ENCODE data around the gene UBE2D2.
"Not testable (repeated sequence)": the region's sequence is repeated elsewhere in the genome, so short reads cannot be mapped to it uniquely, and the experiment has no call there.

Gene UBE2D2

GRCh38 chr5:139560752-139561654, at the start of gene UBE2D2:
UBE2D2 (plus strand) TSS chr5:139561339; CDS start chr5:139561792, 453 bp downstream.
- DNase-seq = peak; percentile 53

GRCh38 chr5:139512786-139513390, 48.3 kb upstream of the UBE2D2 start:
- no peak for DNase-seq

DNA sequence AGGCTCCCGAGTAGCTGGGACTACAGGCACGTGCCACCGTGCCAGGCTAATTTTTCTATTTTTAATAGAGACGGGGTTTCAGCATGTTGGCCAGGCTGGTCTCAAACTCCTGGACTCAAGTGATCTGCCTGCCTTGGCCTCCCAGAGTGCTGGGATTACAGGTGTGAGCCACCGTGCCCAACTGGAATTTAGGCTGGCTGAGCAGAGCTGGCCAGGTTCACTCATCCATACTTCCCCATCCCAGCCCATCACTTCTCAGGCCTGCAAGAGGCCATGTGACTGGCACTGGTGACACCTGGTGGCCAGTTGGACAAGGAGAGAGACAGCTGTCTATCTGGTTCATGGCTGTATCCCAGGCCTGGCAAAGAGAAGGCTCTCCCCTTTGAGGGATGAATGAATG, 47.7 kb upstream of the UBE2D2 start:
- peak; percentile 9 for DNase-seq

DNA sequence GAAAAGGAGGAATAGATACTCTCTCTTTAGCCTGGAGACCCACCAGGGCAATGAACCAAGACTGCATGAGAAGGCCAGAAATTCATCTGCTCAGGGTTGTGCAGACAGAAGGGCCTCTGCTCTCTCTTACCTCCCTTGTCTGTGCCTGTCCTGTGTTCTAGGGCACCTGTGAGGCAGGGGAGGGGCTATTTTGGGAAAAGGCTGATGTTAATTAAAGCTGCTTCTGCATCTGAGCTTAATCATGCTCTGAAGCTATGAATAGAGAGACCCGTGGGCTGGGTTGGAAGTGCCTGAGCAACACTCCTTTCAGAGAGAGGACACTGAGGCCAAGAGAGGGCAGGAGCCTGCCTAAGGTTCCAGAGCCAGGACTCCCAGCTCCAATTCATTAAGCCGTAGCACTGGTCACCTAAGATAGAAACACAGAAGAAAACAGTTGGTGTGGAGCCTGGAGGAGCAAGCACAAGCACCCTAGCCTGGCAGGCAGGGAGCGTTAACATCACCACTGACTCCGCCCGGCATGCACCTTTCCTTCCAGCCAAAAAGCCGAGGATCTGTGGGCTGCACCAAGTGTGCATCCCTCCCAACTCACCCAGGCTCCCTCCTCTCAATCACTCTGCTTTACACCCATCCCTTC, 47.2 kb upstream of the UBE2D2 start:
- no peak for DNase-seq

GRCh38 chr5:139514486-139514856, 46.7 kb upstream of the UBE2D2 start:
- DNase-seq = no peak

DNA sequence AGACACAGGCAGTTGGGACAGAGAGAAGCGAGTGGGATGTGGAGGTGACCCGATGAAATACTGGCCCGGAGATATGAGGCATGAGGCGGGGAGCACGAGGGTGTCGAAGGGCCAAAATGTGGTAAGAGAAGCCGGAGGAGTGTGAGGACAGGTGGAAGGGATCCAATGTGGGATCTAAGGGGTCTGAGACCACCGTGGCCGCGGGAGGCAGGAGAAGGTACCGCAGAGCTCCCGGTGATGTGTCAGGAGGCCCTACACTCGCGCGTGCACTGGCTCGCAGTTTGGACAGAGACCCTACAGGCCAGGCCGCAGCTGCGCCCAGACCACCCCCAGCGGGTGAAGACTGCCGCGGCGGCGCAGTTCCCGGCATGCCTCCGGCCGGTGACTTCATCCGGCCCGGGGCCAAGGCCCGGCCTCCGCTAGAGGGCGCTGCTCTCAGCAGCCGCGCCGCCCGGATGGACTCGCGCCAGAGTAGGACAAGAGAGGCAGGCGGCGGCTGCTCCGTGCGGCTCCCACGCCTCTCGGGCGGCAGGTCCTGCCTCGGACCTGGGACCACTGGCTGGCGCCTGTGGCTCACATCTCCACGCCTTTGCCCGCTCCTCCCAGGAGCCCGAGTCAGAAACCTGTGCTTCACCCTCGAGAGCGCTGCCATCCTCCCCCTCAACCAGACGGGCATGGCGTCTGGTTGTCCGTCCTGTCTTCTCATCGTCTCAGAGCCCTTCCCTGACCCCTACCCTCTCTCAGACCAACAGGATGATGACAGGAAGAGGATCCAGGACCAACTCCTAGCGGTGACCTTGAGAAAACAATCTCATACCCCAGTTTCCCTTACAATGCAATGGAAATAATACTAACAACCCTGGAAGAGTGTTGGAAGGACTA, 43.2 kb upstream of the UBE2D2 start:
- peak; percentile 39 for DNase-seq

DNA sequence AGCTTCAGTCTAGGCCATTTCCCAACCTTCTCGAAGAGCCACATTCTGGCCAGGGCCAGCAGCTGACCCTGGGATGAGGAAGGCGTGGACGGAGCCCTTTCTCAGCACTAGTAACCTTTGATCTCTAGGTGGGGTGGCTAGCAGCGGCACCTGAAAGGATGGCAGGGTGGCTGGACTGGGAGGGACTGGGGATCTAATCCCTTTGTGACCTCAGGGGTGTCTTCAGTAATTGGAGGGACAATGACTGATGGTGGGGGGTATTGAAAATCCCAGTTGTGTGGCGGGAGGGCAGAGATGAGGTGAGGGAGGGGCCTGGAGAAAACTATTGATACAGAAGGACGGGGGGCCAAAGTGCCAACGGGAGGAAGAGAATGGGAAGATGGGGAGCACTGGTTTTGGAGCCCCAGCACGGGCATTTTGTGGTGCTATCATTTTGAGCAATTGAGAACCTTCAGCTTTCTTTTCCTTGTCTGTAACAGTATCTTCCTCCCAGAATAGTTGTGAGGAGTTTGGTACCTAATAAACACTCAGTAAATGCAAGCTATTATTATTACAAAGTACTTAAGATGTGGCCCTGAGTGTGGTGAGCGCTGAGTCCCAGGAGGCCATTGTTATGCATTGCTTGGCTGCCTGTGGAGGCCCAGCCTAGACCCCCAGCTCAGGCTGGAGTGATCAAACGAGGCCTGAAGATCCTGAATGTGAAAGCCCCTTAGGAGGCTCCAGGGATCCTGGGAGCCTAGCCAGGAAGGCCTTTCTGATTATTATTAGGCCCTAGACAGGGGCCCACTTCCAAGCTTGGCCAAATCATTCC, 37.3 kb upstream of the UBE2D2 start:
- DNase-seq = no peak

DNA sequence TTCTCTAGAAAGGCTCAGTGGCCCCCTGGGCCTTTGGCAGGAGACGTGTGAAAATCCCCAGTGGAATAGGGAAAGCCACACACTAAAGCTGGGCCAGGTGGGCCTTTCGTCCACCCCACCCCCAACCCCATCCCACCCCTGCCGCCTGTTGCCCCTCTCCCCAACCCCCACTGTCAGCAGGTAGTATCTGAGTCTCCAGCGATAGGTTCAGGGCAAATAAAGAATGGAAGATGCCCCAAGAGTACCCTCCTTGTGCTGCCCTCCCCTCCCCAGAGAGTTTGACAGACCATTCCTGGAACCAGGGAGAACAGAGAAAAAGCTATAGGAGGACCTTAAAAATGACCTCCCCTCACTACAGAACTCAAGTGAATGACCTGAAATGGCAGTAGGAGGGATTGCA, 36.7 kb upstream of the UBE2D2 start:
- DNase-seq = no peak

- DNase-seq = no peak
Measured at GRCh38 chr5:139524940-139525585, 36.1 kb upstream of the UBE2D2 start.

DNA sequence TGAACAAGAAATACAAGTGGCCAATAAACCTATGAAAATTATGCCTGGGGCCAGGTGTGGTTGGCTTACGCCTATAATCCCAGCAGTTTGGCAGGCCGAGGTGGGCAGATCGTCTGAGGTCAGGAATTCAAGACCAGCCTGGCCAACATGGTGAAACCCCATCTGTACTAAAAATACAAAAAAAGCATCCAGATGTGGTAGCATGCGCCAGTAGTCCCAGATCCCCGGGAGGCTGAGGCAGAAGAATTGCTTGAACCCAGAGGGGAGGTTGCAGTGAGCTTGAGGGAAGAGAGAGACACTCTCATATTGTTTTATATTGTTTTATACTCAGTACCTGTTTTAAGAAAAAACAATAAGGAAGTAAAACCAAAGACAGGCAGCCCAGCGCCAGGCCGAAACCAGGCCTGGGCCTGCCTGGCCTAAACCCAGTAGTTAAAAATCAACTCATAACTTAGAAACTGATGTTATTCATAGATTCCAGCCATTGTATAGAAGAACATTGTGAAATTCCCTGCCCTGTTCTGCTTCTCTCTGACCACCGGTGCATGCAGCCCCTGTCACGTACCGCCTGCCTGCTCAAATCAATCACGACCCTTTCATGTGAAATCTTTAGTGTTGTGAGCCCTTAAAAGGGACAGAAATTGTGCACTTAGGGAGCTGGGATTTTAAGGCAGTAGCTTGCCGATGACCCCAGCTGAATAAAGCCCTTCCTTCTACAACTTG, 35.4 kb upstream of the UBE2D2 start:
- DNase-seq = not testable (repeated sequence)

DNA sequence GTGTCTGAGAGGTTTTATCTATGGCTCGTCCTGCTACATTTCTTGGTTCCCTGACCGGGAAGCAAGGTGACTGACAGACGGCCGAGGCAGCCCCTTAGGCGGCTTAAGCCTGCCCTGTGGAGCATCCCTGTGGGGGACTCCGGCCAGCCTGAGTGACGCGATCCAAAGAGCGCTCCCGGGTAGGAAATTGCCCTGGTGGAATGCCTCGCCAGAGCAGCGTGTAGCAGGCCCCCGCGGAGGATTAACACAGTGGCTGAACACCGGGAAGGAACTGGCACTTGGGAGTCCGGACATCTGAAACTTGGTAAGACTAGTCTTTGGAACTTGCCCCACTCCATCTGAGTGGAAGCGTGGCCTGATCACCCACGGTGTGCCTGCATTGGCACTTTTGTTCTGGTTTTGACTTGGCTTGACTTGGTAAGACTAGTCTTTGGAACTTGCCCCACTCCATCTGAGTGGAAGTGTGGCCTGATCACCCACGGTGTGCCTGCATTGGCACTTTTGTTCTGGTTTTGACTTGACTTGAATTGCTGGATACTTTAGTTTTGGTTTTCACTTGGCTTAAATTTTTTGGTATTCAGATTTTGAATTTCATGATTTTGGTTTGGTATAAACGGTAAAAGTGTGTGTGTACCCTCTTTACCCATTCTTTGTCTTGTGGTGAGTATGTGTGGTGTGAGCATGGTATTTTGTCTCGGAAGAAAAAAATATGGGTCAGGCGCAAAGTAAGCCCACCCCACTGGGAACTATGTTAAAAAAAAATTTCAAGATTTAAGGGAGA, 34.6 kb upstream of the UBE2D2 start:
- DNase-seq = not testable (repeated sequence)

DNA sequence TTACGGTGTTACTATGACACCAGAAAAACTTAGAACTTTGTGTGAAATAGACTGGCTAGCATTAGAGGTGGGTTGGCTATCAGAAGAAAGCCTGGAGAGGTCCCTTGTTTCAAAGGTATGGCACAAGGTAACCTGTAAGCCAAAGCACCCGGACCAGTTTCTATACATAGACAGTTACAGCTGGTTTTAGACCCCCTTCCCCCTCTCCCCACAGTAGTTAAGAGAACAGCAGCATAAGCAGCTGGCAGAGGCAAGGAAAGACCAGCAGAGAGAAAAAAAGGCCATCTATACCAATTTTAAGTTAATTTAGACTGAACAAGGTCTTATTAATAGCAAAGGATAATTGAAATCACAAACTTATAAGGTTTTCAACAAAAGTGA, 34.1 kb upstream of the UBE2D2 start:
- DNase-seq = not testable (repeated sequence)

- DNase-seq = not testable (repeated sequence)
Measured at GRCh38 chr5:139527896-139528467, 33.2 kb upstream of the UBE2D2 start.

DNA sequence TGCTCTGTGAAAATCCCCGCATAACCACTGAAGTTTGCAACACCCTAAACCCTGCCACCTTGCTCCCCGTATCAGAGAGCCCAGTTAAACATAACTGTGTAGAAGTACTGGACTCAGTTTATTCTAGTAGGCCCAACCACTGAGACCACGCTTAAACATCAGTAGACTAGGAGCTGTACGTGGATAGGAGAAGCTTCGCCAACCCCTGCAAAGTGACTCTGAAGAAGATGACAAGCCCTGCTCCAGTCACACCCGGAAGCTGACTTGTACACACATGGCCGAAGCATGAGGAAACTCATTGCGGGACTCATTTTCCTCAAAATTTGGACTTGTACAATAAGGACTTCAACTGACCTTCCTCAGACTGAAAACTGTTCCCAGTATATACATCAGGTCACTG, 32.4 kb upstream of the UBE2D2 start:
- not testable (repeated sequence) for DNase-seq

- DNase-seq = not testable (repeated sequence)
Measured at GRCh38 chr5:139530079-139530478, 31.1 kb upstream of the UBE2D2 start.

- DNase-seq = no peak
Measured at GRCh38 chr5:139531772-139532169, 29.4 kb upstream of the UBE2D2 start.

- DNase-seq = no peak
Measured at GRCh38 chr5:139543423-139543991, 17.6 kb upstream of the UBE2D2 start.

GRCh38 chr5:139546593-139546992, 14.5 kb upstream of the UBE2D2 start:
- not testable (repeated sequence) for DNase-seq

Data from DMS79 (cell line).